HL-60 (cell line): ENCODE results near the gene MOCS1.

Experiments used
- DNase-seq, 2 experiments: peaks; one replicate each; pipeline ENCODE4 v3.0.0-alpha.2; 2010 to 2020; ENCODE audit warnings: low read depth in 1 of 2, low spot score in 1 of 2
- H3K27ac ChIP-seq: fragments of 250-450 bp; sonication (Bioruptor Pico); replicated peaks from 2 replicates; pipeline ENCODE4 v1.5.1; 2020; ENCODE audit warnings: mild to moderate bottlenecking, moderate library complexity
- H3K27me3 ChIP-seq: fragments of 250-450 bp; sonication (Bioruptor Pico); 2 replicates; pipeline ENCODE4 v1.5.1; 2021; ENCODE audit warnings: mild to moderate bottlenecking, moderate library complexity; ENCODE audit not compliant: insufficient read depth, poor library complexity, severe bottlenecking
- H3K4me3 ChIP-seq: replicated peaks from 2 replicates; pipeline ENCODE4 v1.5.1; 2011; ENCODE audit warnings: mild to moderate bottlenecking, control low read depth, low read length; ENCODE audit not compliant: insufficient read depth
- GABPA ChIP-seq: IDR thresholded peaks from 2 replicates; pipeline ENCODE4 v1.6.1; 2012; ENCODE audit warnings: low read depth
- POLR2AphosphoS5 ChIP-seq: IDR thresholded peaks from 2 replicates; pipeline ENCODE4 v1.6.1; 2012; ENCODE audit warnings: low read depth
- SPI1 ChIP-seq: IDR thresholded peaks from 2 replicates; pipeline ENCODE4 v1.6.1; 2012; ENCODE audit warnings: low read depth, mild to moderate bottlenecking, borderline replicate concordance
- TF ChIP-seq, protein P1 (sequence below): IDR thresholded peaks from one replicate; pipeline ENCODE4 v1.5.1; 2011; ENCODE audit warnings: low read length, control low read depth, inconsistent platforms; ENCODE audit not compliant: insufficient read depth
- TF ChIP-seq, protein P2 (sequence below): IDR thresholded peaks from 2 replicates; pipeline ENCODE4 v1.6.1; 2012; ENCODE audit warnings: low read depth; ENCODE audit not compliant: insufficient replicate concordance

The MOCS1 gene

DNA sequence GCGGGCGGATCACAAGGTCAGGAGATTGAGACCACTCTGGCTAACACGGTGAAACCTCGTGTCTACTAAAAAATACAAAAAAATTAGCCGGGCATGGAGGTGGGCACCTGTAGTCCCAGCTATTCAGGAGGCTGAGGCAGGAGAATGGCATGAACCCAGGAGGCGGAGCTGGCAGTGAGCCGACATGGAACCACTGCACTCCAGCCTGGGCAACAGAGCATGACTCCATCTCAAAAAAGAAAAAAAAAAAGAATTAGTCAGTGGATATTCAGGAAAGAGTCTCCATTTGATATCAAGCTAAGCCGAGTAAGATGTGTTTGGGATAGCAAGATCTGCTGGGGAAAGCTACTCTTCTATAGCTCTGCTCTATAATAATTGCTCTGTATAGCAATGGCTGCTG, 41.0 kb downstream of the MOCS1 start:
- DNase-seq = no peak
- TF ChIP-seq, protein P1, sequence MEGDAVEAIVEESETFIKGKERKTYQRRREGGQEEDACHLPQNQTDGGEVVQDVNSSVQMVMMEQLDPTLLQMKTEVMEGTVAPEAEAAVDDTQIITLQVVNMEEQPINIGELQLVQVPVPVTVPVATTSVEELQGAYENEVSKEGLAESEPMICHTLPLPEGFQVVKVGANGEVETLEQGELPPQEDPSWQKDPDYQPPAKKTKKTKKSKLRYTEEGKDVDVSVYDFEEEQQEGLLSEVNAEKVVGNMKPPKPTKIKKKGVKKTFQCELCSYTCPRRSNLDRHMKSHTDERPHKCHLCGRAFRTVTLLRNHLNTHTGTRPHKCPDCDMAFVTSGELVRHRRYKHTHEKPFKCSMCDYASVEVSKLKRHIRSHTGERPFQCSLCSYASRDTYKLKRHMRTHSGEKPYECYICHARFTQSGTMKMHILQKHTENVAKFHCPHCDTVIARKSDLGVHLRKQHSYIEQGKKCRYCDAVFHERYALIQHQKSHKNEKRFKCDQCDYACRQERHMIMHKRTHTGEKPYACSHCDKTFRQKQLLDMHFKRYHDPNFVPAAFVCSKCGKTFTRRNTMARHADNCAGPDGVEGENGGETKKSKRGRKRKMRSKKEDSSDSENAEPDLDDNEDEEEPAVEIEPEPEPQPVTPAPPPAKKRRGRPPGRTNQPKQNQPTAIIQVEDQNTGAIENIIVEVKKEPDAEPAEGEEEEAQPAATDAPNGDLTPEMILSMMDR = no peak
- TF ChIP-seq SPI1 = no peak
- TF ChIP-seq GABPA = no peak
- TF ChIP-seq, protein P2, sequence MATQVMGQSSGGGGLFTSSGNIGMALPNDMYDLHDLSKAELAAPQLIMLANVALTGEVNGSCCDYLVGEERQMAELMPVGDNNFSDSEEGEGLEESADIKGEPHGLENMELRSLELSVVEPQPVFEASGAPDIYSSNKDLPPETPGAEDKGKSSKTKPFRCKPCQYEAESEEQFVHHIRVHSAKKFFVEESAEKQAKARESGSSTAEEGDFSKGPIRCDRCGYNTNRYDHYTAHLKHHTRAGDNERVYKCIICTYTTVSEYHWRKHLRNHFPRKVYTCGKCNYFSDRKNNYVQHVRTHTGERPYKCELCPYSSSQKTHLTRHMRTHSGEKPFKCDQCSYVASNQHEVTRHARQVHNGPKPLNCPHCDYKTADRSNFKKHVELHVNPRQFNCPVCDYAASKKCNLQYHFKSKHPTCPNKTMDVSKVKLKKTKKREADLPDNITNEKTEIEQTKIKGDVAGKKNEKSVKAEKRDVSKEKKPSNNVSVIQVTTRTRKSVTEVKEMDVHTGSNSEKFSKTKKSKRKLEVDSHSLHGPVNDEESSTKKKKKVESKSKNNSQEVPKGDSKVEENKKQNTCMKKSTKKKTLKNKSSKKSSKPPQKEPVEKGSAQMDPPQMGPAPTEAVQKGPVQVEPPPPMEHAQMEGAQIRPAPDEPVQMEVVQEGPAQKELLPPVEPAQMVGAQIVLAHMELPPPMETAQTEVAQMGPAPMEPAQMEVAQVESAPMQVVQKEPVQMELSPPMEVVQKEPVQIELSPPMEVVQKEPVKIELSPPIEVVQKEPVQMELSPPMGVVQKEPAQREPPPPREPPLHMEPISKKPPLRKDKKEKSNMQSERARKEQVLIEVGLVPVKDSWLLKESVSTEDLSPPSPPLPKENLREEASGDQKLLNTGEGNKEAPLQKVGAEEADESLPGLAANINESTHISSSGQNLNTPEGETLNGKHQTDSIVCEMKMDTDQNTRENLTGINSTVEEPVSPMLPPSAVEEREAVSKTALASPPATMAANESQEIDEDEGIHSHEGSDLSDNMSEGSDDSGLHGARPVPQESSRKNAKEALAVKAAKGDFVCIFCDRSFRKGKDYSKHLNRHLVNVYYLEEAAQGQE = no peak
- no peak for TF ChIP-seq POLR2AphosphoS5

DNA sequence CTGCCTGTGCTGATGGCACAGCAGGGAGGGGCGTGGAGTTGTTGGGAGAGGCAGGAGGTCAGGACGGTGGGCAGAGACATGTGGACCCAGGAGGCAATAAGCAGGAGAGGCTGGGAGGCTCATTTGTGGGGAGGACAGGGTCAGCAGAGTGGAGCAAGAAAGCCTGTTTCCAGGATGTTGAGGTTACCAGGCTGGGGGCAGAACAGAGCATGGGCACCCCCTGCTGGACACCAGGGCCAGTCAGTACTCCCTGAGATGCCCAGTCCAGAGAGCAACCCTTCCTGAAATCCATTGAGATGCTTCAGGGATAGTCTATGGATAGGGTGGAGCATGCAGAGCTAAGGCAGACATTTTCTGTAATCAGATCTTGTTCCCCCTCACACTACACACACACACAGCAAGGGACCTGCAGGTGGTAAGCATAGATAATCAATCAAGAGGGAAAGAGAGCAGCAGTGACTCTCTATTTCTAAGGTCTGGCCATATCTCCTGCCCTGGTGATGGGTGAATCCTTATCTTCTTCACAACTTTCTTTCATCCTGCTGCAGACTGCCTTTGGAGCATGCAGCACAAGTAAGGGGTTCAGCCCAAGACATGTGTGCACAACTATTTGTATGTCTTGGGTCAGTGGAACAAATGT, 41.7 kb downstream of the MOCS1 start:
- Histone ChIP-seq H3K27me3 (peaks cover 6% of the 10 kb centered on the region), H3K4me3 (no peak overlapping the region), H3K27ac (no peak overlapping the region)
- peak in 1 of 2 experiments; percentile 18 for DNase-seq
- TF ChIP-seq GABPA (no peak), SPI1 (no peak)
- TF ChIP-seq, protein P1 = peak; percentile 15
- TF ChIP-seq, protein P2 = no peak

More for the DNA sequence above, 41.0 kb downstream of the MOCS1 start:
- H3K27me3 ChIP-seq = peaks cover 6% of the 10 kb centered on the region
- no peak overlapping the region for H3K27ac ChIP-seq
- no peak overlapping the region for H3K4me3 ChIP-seq

DNA sequence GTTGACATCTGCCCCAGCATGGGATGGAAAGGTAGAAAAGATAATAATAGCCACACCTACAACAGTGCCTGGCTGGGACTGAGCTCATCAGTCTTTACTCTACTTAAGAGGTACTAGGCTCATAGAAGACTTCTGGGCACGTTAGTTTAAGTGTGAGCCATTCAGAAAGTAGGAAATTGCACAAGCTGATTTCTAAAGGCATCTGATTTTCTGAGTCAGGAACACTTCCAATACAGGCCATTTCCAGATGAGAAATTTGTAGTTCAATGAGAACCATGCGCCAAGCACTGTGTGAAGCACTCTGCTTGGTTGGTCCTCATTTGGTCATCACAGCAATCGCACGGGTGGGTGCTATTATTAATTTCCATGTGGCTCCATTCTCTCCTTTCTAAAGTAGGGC, 42.3 kb downstream of the MOCS1 start:
- Histone ChIP-seq H3K27ac (no peak overlapping the region), H3K27me3 (peaks cover 6% of the 10 kb centered on the region), H3K4me3 (no peak overlapping the region)
- no peak for DNase-seq
- TF ChIP-seq, protein P1 = no peak
- TF ChIP-seq, protein P2 = no peak
- TF ChIP-seq GABPA (no peak), SPI1 (no peak), POLR2AphosphoS5 (no peak)
